HuH-7 (cell line): ENCODE results near the gene COX14.
A peak's percentile ranks its signal among the peaks of the same experiment; 100 is the strongest.
"Not testable (repeated sequence)": the region's sequence is repeated elsewhere in the genome, so short reads cannot be mapped to it uniquely, and the experiment has no call there.

Experiments used
- DNase-seq: peaks from one replicate; pipeline ENCODE4 v3.0.0; 2011; ENCODE audit warnings: low spot score

Gene COX14

DNA sequence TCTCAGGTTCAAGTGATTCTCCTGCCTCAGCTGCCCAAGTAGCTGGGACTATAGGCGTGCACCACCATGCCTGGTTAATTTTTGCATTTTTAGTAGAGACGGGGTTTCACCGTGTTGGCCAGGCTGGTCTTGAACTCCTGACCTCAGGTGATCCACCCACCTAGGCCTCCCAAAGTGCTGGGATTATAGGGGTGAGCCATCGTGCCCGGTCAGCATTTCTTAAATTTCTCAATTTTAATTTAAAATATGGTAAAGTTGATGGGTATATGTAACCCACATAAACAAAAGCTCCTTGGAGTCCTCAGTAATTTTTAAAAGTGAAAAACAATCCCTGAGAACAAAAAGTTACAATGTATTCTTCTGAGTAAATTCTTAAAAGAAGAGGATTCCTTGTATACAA is 42.9 kb downstream of the COX14 start:
- DNase-seq: not testable (repeated sequence)

DNA sequence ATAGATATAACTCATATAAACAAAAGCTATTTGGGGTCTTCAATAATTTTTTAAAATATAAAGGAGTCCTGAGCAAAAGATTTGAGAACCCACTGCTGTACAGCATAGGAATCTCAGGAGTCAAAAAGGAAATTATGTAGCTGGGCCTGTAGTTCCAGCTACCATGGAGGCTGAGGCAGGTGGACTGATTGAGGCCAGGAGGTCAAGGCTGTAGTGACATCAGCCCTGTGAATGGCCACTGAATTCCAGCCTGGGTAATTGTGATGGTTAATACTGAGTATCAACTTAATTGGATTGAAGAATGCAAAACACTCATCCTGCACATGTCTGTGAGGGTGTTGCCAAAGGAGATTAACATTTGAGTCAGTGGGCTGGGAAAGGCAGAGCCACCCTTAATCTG is 44.6 kb downstream of the COX14 start:
- DNase-seq: no peak

DNA sequence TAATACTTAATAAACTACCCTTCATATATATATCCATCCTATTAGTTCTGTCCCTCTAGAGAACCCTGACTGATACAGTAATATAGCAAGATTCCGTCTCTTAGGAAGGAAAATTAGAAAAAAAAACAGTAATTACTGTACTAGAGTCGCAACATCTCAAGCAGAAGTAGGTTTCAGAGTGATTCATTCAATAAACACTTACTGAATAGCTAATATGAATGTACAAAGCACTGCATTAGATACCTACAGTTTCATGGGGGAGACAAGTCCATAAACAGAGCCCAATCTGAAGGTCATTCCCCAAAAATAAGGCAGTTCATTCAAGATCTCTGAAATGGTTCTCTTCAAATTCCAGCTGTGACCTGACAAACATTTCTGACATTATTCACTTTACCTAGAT is 45.2 kb downstream of the COX14 start:
- DNase-seq: no peak

- DNase-seq: no peak
Observed at GRCh38 chr12:50160643-50161042, 48.6 kb downstream of the COX14 start.

DNA sequence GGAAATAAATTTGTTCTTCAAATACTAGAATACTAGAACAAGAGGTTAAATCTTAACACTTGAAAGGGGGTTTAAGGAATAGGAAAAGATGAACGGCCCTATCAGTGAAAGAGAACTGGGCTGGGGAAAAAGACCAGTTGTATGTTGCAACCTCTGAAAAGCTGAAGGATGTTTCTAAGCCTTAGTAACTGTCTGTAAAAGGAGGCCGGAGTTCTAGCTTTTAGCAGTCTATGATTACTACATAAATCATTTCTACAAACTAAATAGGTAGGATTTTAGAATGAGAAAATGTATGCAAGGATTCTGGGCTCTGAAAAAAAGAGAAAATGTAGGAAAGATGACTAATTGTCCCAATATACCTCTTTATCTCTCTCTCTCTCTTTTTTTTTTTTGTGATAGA is 50.2 kb downstream of the COX14 start:
- DNase-seq: no peak

GRCh38 chr12:50164963-50165362 is 52.9 kb downstream of the COX14 start:
- DNase-seq: no peak

GRCh38 chr12:50166799-50167048 is 54.7 kb downstream of the COX14 start:
- no peak for DNase-seq

DNA sequence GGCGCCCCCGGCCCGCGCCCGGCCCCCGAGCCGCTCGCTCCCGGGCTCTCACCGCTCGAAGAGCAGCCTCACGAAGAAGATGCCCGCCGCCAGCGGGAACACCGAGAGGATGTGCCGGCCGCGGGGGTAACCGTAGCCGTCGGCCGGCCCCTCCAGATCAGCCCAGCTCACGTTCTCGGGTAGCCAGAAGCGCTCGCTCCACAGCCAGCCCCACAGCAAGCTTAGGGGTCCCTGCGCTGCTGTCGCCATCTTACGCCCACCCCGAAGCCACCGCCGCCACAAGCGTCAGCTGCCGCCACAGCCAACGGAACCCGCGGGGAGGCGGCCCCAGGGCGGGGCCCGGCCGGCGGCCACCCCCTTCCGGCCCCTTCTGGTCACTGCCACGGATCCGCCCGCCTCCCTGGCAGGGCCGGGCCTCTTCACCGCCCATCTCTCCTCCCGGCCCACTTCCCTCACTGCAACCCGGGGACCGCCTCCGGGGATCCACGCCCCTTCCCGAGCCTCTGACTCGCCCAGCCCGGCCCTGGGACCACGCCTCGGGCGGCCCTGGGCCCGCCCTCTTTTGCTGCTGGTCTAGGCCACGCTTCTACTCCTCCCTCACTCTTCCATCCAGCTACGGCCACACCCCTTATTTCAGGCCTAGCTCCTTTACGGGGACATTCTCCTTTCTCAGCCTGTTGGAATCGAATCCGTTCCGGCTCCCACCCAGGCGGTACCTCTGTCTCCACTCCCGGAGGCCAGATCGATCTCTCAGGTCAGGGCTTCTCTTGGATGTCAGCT is 55.2 kb downstream of the COX14 start, which contains the start of gene CERS5:
Gene CERS5, minus strand, starts transcription at position 321 of the 780 bp plus-strand sequence. Its CDS starts 72 bp downstream, at position 249.
- peak; percentile 94 for DNase-seq
